Hepatocyte (in vitro differentiated cells): Measurements from ENCODE around the gene SPON1.

Source experiments
- EZH2 ChIP-seq: fragments of 200-600 bp; sonication (generic); IDR thresholded peaks from 2 replicates; pipeline ENCODE4 v1.6.1; 2016; ENCODE audit warnings: antibody characterized with exemption, mild to moderate bottlenecking, borderline replicate concordance
- TF ChIP-seq, protein P1 (sequence below): fragments of 200-600 bp; sonication (generic); IDR thresholded peaks from 2 replicates; pipeline ENCODE4 v1.5.1; 2016; ENCODE audit warnings: antibody characterized with exemption, mild to moderate bottlenecking; ENCODE audit not compliant: poor library complexity

DNA sequence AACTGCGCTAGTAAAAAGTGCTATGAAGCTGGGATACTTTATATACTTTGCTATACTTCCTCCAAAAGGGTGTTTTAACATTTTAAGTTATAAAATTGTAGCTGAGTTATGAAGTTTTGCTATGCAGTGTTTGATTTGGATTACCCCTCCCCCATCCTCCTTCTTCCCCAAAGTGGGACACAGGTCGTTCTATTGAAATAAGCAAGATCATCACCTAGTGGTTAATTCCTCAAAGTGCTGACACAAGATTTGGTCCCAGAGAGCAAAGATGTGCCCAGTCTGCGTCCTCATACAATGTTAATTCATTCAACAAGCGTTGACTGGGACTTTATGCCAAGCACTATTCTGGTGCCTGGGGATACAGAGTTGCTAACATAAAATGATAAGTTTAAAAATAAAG, 78.5 kb downstream of the SPON1 start:
- TF ChIP-seq, protein P1, sequence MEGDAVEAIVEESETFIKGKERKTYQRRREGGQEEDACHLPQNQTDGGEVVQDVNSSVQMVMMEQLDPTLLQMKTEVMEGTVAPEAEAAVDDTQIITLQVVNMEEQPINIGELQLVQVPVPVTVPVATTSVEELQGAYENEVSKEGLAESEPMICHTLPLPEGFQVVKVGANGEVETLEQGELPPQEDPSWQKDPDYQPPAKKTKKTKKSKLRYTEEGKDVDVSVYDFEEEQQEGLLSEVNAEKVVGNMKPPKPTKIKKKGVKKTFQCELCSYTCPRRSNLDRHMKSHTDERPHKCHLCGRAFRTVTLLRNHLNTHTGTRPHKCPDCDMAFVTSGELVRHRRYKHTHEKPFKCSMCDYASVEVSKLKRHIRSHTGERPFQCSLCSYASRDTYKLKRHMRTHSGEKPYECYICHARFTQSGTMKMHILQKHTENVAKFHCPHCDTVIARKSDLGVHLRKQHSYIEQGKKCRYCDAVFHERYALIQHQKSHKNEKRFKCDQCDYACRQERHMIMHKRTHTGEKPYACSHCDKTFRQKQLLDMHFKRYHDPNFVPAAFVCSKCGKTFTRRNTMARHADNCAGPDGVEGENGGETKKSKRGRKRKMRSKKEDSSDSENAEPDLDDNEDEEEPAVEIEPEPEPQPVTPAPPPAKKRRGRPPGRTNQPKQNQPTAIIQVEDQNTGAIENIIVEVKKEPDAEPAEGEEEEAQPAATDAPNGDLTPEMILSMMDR, result peak; percentile 17
- no peak for TF ChIP-seq EZH2
